GM12872 (cell line): ENCODE results near the gene PLXNA4.

Experiments
- CTCF ChIP-seq: IDR thresholded peaks from 3 replicates; pipeline ENCODE4 v1.5.1; 2011; ENCODE audit warnings: low read depth, mild to moderate bottlenecking, low read length, moderate library complexity; ENCODE audit not compliant: insufficient read depth

The PLXNA4 gene

DNA sequence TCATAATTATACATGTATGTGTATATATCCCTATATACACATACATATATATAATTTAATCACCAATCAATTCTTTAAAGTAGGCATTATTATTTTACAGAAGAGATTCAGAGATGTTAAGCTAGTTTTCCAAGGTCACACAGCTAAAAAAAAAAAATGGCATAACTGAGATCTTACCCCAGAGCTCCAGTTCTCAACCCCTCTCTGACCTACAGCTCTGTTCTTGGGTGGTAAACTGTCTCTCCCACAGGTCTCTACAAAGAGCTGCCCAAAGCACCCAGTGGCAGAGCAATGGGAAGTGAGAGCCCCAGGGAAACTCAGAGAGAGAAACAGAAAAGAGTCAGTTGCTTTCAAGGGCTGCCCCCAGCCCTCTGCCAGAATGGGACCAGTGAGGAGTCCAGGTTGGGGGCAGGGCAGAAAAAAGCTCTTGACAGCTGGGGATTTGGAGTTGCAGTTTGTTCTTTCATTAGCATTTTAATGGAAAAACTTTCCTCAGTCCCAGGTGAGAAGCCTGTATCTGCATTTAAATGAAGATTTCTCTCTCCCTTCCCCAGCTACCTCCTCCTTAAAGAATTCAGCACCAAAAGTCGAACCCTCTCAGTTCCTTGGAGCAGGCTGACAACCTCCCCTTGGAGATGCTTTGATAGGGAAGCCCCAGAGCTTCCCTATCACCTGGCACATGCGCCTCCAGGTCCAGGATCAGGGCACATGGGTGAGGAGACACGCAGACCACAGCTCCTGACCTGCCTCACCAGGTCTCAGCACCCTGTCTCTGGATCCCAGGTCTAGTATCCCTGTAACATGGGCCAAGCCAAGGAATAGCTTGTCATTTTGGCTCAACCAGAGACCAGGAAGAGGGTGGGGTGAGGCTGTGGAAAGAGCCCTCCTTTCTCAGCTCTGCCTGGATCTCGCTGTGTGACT is 388.1 kb downstream of the PLXNA4 start:
- no peak for TF ChIP-seq CTCF

GRCh38 chr7:132187391-132187790 is 388.9 kb downstream of the PLXNA4 start:
- no peak for TF ChIP-seq CTCF

DNA sequence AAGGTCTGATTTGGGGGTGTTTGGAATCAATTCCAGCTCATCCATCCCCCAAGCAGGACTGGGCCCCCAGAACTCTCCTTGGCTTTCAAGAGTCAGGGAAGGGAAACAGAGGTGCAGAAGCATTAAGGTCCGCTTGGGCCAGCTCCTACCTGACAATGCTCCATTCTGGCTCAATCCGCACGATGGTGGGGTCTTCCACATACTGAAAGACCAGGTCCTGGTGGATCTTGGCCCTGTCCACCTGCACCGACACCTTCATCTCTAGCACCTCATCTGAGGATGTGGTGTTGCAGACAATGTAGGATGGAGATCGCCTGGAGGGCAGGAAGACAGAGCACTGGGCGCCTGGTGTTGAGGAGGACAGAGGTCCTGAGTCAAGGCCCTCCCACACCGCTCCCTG is 391.1 kb downstream of the PLXNA4 start:
- no peak for TF ChIP-seq CTCF

GRCh38 chr7:132183781-132184380 is 392.4 kb downstream of the PLXNA4 start:
- TF ChIP-seq CTCF = no peak

DNA sequence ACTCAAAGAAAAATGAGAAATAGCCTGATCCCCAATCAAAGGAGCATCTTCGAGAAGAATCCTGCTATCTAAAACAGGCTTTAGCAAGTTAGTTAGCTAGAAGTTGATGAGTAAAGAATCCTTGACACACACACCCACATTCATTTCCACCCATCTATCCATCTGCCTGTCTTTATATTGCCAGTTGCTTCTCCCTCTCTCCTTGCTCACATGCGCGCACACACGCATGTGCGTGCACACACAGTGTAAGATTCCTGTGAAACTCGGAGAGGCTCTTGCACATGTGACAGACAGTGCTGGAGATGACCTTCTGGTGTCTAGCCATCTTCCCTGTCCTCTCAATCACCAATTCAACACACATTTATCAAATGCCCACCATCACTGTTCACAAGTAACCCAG is 393.3 kb downstream of the PLXNA4 start:
- TF ChIP-seq CTCF = no peak

DNA sequence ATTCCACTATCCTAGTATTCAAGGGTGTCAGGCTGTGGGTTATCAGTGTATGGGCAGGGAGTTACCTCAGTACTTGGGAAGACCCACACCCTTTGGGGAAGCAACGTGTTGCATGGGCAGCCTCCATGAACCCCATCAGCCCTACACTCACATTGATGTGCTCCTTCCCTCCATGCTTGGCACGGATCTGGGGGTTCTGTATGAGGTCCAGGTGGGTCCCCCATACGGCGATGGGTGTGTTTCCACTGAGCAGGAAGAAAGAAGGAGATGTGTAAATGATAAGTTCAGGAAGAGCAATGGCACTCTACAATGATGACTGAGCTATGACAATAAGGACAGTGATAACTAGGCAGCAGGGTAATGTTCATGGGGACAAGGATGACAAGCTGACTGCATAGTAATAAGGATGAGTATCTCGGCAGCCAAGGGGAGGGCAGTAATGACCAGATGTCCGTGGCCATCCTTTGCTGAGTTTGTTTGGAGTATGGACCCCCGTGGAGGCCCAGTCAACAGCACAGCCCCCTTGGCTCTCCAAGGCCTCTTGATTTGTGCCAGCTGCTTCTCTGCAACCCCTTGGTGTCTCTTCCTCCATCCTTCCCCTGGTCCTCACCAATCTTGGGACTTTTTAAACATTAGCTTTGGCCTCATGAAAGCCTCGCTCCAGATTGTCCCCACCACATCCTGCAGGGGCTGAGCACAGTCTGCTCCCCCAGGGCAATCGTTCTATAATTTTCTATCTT is 394.2 kb downstream of the PLXNA4 start:
- TF ChIP-seq CTCF = no peak

- TF ChIP-seq CTCF = no peak
Observed at GRCh38 chr7:132181371-132181770, 394.9 kb downstream of the PLXNA4 start.
